Measurements from ENCODE around the gene PSD2. TPM values are rescaled to one million over a fixed set of nuclear protein-coding genes. Genes with fewer than 3 reads are reported as not detected.
A peak's percentile ranks its signal among the peaks of the same experiment; 100 is the strongest.

Gene PSD2
- total RNA-seq, 1 experiment from 2014 or later = 0.22 TPM

GRCh38 chr5:139848508-139849100, 53.0 kb downstream of the PSD2 start:
- Mint-ChIP-seq H3K4me1 (peaks cover 7 to 10% of the 10 kb centered on the region in 2 experiments), H3K4me3 (peak overlapping the region; percentile 62 to 78), H3K9me3 (no peaks in the 10 kb centered on the region), H3K36me3 (ENCODE audit: insufficient read depth in 1 of 3, low read depth in 3 of 3) (no peaks in the 10 kb centered on the region), H3K27me3 (ENCODE audit: low read depth) (peaks cover 78% of the 10 kb centered on the region), H3K27ac (no peak overlapping the region)
- H4K91ac ChIP-seq (ENCODE audit: insufficient read length, low read depth, low read length) = no peak overlapping the region
- H3K4ac ChIP-seq (ENCODE audit: low read depth, low read length) = no peak overlapping the region
- DNase-seq = peak; percentile 58
- H3K4me1 ChIP-seq (ENCODE audit: insufficient read depth, low read length) = no peaks in the 10 kb centered on the region
- no peak overlapping the region for H2BK5ac ChIP-seq (ENCODE audit: insufficient read length, low read length)
- H3K23ac ChIP-seq (ENCODE audit: insufficient read length, low read depth, low read length) = no peak overlapping the region
- no peak for TF ChIP-seq CTCF (conservative IDR thresholded peaks at IDR 0.05)
- no peaks in the 10 kb centered on the region for H3K79me1 ChIP-seq (ENCODE audit: insufficient read depth, low read depth, low read length, poor library complexity, severe bottlenecking)
- no peak overlapping the region for H3K14ac ChIP-seq (ENCODE audit: insufficient read depth, low read length)
- H4K20me1 ChIP-seq (ENCODE audit: control insufficient read depth, insufficient read depth, insufficient read length) = no peaks in the 10 kb centered on the region
- H2AFZ ChIP-seq (ENCODE audit: low read length) = no peak overlapping the region
- no peaks in the 10 kb centered on the region for H3K79me2 ChIP-seq (ENCODE audit: insufficient read depth, low read length)
- H2BK12ac ChIP-seq (ENCODE audit: insufficient read length, low read depth, low read length) = no peak overlapping the region
- H3K18ac ChIP-seq (ENCODE audit: insufficient read length, low read depth, low read length) = no peak overlapping the region
- no peak overlapping the region for H4K8ac ChIP-seq (replicated peaks; ENCODE audit: insufficient read length, low read depth, low read length)
- H3K27me3 ChIP-seq (ENCODE audit: insufficient read depth, low read length) = peaks cover 17% of the 10 kb centered on the region; the same call in 1 of the 2 replicates
- H3K23me2 ChIP-seq (ENCODE audit: insufficient read length, low read depth, low read length, poor library complexity, severe bottlenecking) = no peaks in the 10 kb centered on the region
- no peak overlapping the region for H3K27ac ChIP-seq (ENCODE audit: insufficient read length, low read depth, low read length)
- no CpG with 5 or more reads among the region's 43 CpGs for WGBS (ENCODE audit: extremely low coverage, insufficient read length, low lambda C conversion rate)
- no peak overlapping the region for H3K9ac ChIP-seq (ENCODE audit: extremely low read depth, insufficient read length, low read length)
- no peak overlapping the region for H2BK15ac ChIP-seq (ENCODE audit: low read depth, low read length)
- H3K56ac ChIP-seq (ENCODE audit: insufficient read length, low read depth, low read length) = no peak overlapping the region
- no peak overlapping the region for H3T11ph ChIP-seq (ENCODE audit: low read length)
- H4K5ac ChIP-seq (ENCODE audit: insufficient read length, low read depth, low read length) = no peak overlapping the region
- H3K4me2 ChIP-seq (ENCODE audit: insufficient read depth, insufficient read length, low read length) = peak overlapping the region; percentile 44
- H2AK5ac ChIP-seq (ENCODE audit: insufficient read length, low read length) = no peak overlapping the region
- H2BK120ac ChIP-seq (ENCODE audit: low read depth, low read length, poor library complexity, severe bottlenecking) = no peak overlapping the region
- no peaks in the 10 kb centered on the region for H3K9me3 ChIP-seq (ENCODE audit: control insufficient read depth, low read depth, low read length)
- H2BK20ac ChIP-seq (ENCODE audit: low read depth, low read length, poor library complexity, severe bottlenecking) = no peak overlapping the region

Measured in H9 (cell line).